ENCODE data around the gene TMOD1. TPM values are rescaled to one million over a fixed set of nuclear protein-coding genes. Genes with fewer than 3 reads are reported as not detected.

The TMOD1 gene
- total RNA-seq, 1 donor from 2014 or later: 21.1 TPM

GRCh38 chr9:97528529-97529230 lies 27.2 kb downstream of the TMOD1 start:
- Histone ChIP-seq H3K27me3 (no peaks in the 10 kb centered on the region), H3K36me3 (no peaks in the 10 kb centered on the region), H3K4me1 (peaks cover 36% of the 10 kb centered on the region), H3K4me3 (no peak overlapping the region), H3K9me3 (no peaks in the 10 kb centered on the region), H3K27ac (peak overlapping the region; percentile 93)
- DNase-seq (ENCODE audit: extremely low spot score in 2 of 2): no peak
- TF ChIP-seq POLR2A (IDR thresholded peaks at IDR 0.05) (no peak), CTCF (IDR thresholded peaks at IDR 0.05) (no peak), POLR2AphosphoS5 (IDR thresholded peaks at IDR 0.05; ENCODE audit: insufficient read depth in 1 of 2, low read depth in 1 of 2) (no peak)
- intact Hi-C loops (cut with DNase I): no loop called here

GRCh38 chr9:97529363-97530076 lies 28.1 kb downstream of the TMOD1 start:
- intact Hi-C loops (cut with DNase I): no loop called here
- TF ChIP-seq POLR2AphosphoS5 (IDR thresholded peaks at IDR 0.05; ENCODE audit: insufficient read depth in 1 of 2, low read depth in 1 of 2) (peak in 1 of 2 donors; percentile 59), CTCF (IDR thresholded peaks at IDR 0.05) (no peak)
- peaks cover 36% of the 10 kb centered on the region for H3K4me1 ChIP-seq
- peak overlapping the region; percentile 93 for H3K27ac ChIP-seq
- H3K27me3 ChIP-seq: no peaks in the 10 kb centered on the region
- no peaks in the 10 kb centered on the region for H3K9me3 ChIP-seq
- no peak overlapping the region for H3K4me3 ChIP-seq
- H3K36me3 ChIP-seq: no peaks in the 10 kb centered on the region
- DNase-seq (ENCODE audit: extremely low spot score in 2 of 2): no peak

- peaks cover 32% of the 10 kb centered on the region for H3K4me1 ChIP-seq
Observed at GRCh38 chr9:97531888-97532376, 30.5 kb downstream of the TMOD1 start.

GRCh38 chr9:97534185-97534584 lies 32.7 kb downstream of the TMOD1 start:
- TF ChIP-seq POLR2A (IDR thresholded peaks at IDR 0.05): no peak
- no peak for TF ChIP-seq POLR2AphosphoS5 (IDR thresholded peaks at IDR 0.05; ENCODE audit: insufficient read depth in 1 of 2, low read depth in 1 of 2)
- no peak for TF ChIP-seq CTCF (IDR thresholded peaks at IDR 0.05)
- peaks cover 12% of the 10 kb centered on the region for H3K4me1 ChIP-seq
- peak overlapping the region; percentile 93 for H3K27ac ChIP-seq
- no peaks in the 10 kb centered on the region for H3K36me3 ChIP-seq
- H3K27me3 ChIP-seq: no peaks in the 10 kb centered on the region
- no peaks in the 10 kb centered on the region for H3K9me3 ChIP-seq
- no peak overlapping the region for H3K4me3 ChIP-seq
- intact Hi-C loops (cut with DNase I): no loop called here
- DNase-seq (ENCODE audit: extremely low spot score in 2 of 2): no peak

More at GRCh38 chr9:97531888-97532376, 30.5 kb downstream of the TMOD1 start:
- intact Hi-C loops (cut with DNase I): no loop called here
- TF ChIP-seq CTCF (IDR thresholded peaks at IDR 0.05) (no peak), POLR2AphosphoS5 (IDR thresholded peaks at IDR 0.05; ENCODE audit: insufficient read depth in 1 of 2, low read depth in 1 of 2) (peak in 1 of 2 donors; percentile 30), POLR2A (IDR thresholded peaks at IDR 0.05) (no peak)
- no peaks in the 10 kb centered on the region for H3K9me3 ChIP-seq
- H3K36me3 ChIP-seq: no peaks in the 10 kb centered on the region
- H3K27ac ChIP-seq: peak overlapping the region; percentile 93
- no peak overlapping the region for H3K4me3 ChIP-seq
- no peak for DNase-seq (ENCODE audit: extremely low spot score in 2 of 2)
- no peaks in the 10 kb centered on the region for H3K27me3 ChIP-seq

Measured in vagina (tissue), 2 donors.